Omental fat pad (tissue), 4 donors: ENCODE data around the gene CYTH3. TPM values are rescaled to one million over a fixed set of nuclear protein-coding genes. Genes with fewer than 3 reads are reported as not detected.
"Not testable (repeated sequence)": the region's sequence is repeated elsewhere in the genome, so short reads cannot be mapped to it uniquely, and the experiment has no call there.

Experiments
- ATAC-seq: fragments of 150-250 bp; one replicate; pipeline ENCODE4 v1.9.1; 2016; ENCODE audit warnings: mild to moderate bottlenecking, moderate library complexity; ENCODE audit not compliant: low FRiP score
- DNase-seq: peaks from one replicate; pipeline ENCODE4 v3.0.0-alpha.2; 2019; ENCODE audit warnings: low spot score
- CTCF ChIP-seq, 3 donors: fragments of 450-650 bp; IDR thresholded peaks; one replicate each; pipeline ENCODE4 v1.5.1; 2016 to 2017; ENCODE audit warnings: antibody characterized with exemption in 3 of 3, mild to moderate bottlenecking in 3 of 3, moderate library complexity in 2 of 3
- total RNA-seq, 4 donors: library from RNA; depleted of rRNA; stranded (reverse); fragments of >200 nt; gene quantifications; one replicate each; pipeline ENCODE4 v1.1.0, GENCODE V29; 2016

CYTH3 gene
- total RNA-seq, 4 donors from 2014 or later = 34.2 to 87.0 (median 60.2) TPM

- DNase-seq (no peak), ATAC-seq (no peak)
- no peak for TF ChIP-seq CTCF (IDR thresholded peaks at IDR 0.05)
Measured at GRCh38 chr7:6193709-6194108, 78.7 kb downstream of the CYTH3 start.

DNA sequence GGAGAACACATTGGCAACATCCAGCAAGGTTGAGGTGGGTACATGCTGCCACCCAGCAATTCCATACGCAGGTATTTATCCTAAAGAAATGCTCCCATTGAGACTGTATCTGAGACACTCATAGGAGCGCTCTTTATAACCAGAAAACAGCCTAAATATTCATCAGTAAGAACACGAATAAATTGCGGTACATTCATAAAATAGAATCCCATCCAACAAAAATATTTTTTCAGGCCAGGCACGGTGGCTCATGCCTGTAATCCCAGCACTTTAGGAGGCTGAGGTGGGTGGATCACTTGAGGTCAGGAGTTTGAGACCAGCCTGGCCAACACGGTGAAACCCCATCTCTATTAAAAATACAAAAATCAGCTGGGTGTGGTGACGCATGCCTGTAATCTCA is 81.9 kb downstream of the CYTH3 start:
- not testable (repeated sequence) for ATAC-seq, DNase-seq

GRCh38 chr7:6188389-6188788 is 84.0 kb downstream of the CYTH3 start:
- ATAC-seq (no peak), DNase-seq (no peak)
- no peak for TF ChIP-seq CTCF (IDR thresholded peaks at IDR 0.05)

GRCh38 chr7:6186577-6186976 is 85.8 kb downstream of the CYTH3 start:
- ATAC-seq = no peak
- no peak for TF ChIP-seq CTCF (IDR thresholded peaks at IDR 0.05)
- no peak for DNase-seq

DNA sequence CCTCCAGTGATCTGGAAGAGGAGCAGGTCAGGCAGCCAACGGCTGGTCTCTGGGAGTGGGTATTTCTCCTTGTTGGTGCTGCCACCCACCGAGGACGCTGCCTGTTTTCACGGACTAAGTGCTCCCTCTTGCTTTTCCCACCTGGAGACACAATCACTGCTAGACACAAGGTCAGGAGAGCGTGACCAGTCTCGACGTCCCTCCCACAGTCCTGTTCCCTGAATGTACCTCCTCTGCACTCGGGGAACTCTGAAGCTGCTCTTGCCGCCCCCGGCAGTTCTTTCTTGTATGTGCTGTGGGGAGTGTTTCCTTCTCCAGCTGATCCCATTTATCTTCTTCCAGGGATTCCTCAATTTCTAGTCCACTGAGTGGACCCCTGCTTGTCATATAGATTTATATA is 89.4 kb downstream of the CYTH3 start:
- no peak for TF ChIP-seq CTCF (IDR thresholded peaks at IDR 0.05)
- ATAC-seq = no peak
- DNase-seq = no peak

- no peak for ATAC-seq
Measured at GRCh38 chr7:6181136-6181535, 91.3 kb downstream of the CYTH3 start.

DNA sequence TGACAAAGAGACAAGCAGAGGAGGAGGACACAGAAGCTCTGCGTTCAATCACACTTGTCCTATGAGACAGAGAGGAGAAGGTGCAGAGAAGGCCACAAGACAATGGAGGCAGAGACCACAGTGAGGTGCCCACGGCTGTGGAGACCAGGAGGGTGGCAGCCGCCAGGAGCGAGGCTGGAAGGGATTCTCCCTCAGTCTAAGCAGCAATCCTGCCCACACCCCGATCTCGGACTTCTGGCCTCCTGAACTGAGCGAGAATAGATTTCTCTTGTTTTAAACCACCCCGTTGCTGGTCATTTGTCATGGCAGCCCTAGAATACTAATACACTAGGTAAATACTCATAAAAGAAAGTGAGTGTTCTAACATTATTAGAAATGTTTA is 92.1 kb downstream of the CYTH3 start:
- DNase-seq (no peak), ATAC-seq (no peak)
- no peak for TF ChIP-seq CTCF (IDR thresholded peaks at IDR 0.05)

More at GRCh38 chr7:6181136-6181535, 91.3 kb downstream of the CYTH3 start:
- no peak for DNase-seq
- no peak for TF ChIP-seq CTCF (IDR thresholded peaks at IDR 0.05)
